ENCODE results near the gene GRB2. TPM values are rescaled to one million over a fixed set of nuclear protein-coding genes. Genes with fewer than 3 reads are reported as not detected.
"Not testable (repeated sequence)": the region's sequence is repeated elsewhere in the genome, so short reads cannot be mapped to it uniquely, and the experiment has no call there.

The GRB2 gene
- total RNA-seq, 2 experiments from 2014 or later, result 244 to 308 TPM

GRCh38 chr17:75450270-75450669, 44.8 kb upstream of the GRB2 start:
- H2AFZ ChIP-seq (ENCODE audit: low read length), result no peak overlapping the region
- H3K9me3 ChIP-seq (ENCODE audit: low read length), result no peaks in the 10 kb centered on the region
- H3K4me2 ChIP-seq (ENCODE audit: low read length), result no peak overlapping the region
- ChIA-PET CTCF (ENCODE audit: unreplicated experiment) (no interaction called here), POLR2A (no interaction called here)
- no peak for DNase-seq (ENCODE audit: low spot score)
- no TSS peak for BruUV-seq (replicated peaks)
- intact Hi-C loops (cut with micrococcal nuclease; ENCODE audit: unreplicated experiment), result no loop called here
- no peaks in the 10 kb centered on the region for H3K36me3 ChIP-seq (ENCODE audit: insufficient read depth, low read length)
- no peaks in the 10 kb centered on the region for H4K20me1 ChIP-seq (ENCODE audit: insufficient read depth, low read length)
- H3K4me1 ChIP-seq (ENCODE audit: insufficient read depth, low read length, poor library complexity, severe bottlenecking), result peaks cover 17% of the 10 kb centered on the region
- no peak for TF ChIP-seq EZH2phosphoT487 (IDR thresholded peaks at IDR 0.05; ENCODE audit: borderline replicate concordance, low read depth, low read length)
- TF ChIP-seq CTCF (conservative IDR thresholded peaks at IDR 0.05; ENCODE audit: low read length), result no peak
- no peaks in the 10 kb centered on the region for H3K79me2 ChIP-seq (ENCODE audit: insufficient read depth, low read depth, low read length)
- no peaks in the 10 kb centered on the region for H3K9me2 ChIP-seq (ENCODE audit: insufficient read depth, low read length)
- H3K27ac ChIP-seq (ENCODE audit: low read depth, low read length, poor library complexity, severe bottlenecking), result no peak overlapping the region
- H3K4me3 ChIP-seq (ENCODE audit: low read depth, low read length, poor library complexity, severe bottlenecking), result no peak overlapping the region

GRCh38 chr17:75447951-75448856, 42.7 kb upstream of the GRB2 start:
- Histone ChIP-seq H3K4me3 (ENCODE audit: low read depth, low read length, poor library complexity, severe bottlenecking) (no peak overlapping the region), H3K79me2 (ENCODE audit: insufficient read depth, low read depth, low read length) (no peaks in the 10 kb centered on the region), H3K27ac (ENCODE audit: low read depth, low read length, poor library complexity, severe bottlenecking) (no peak overlapping the region), H2AFZ (ENCODE audit: low read length) (no peak overlapping the region), H3K4me2 (ENCODE audit: low read length) (no peak overlapping the region), H3K9me2 (ENCODE audit: insufficient read depth, low read length) (no peaks in the 10 kb centered on the region), H3K4me1 (ENCODE audit: insufficient read depth, low read length, poor library complexity, severe bottlenecking) (no peaks in the 10 kb centered on the region), H3K36me3 (ENCODE audit: insufficient read depth, low read length) (no peaks in the 10 kb centered on the region), H3K9me3 (ENCODE audit: low read length) (no peaks in the 10 kb centered on the region), H4K20me1 (ENCODE audit: insufficient read depth, low read length) (no peaks in the 10 kb centered on the region)
- ChIA-PET POLR2A (interaction anchor here (1.2 to 3.1 kb wide), 2 partner anchors 8 to 17 kb away, joined by 4 to 11 read pairs; partner anchors contain the start of gene TMEM94), CTCF (ENCODE audit: unreplicated experiment) (no interaction called here)
- intact Hi-C loops (cut with micrococcal nuclease; ENCODE audit: unreplicated experiment), result no loop called here
- BruUV-seq (replicated peaks), result no TSS peak
- TF ChIP-seq EZH2phosphoT487 (IDR thresholded peaks at IDR 0.05; ENCODE audit: borderline replicate concordance, low read depth, low read length) (no peak), CTCF (conservative IDR thresholded peaks at IDR 0.05; ENCODE audit: low read length) (no peak)
- DNase-seq (ENCODE audit: low spot score), result no peak

- H4K20me1 ChIP-seq (ENCODE audit: insufficient read depth, low read length); intact Hi-C loops (cut with micrococcal nuclease; ENCODE audit: unreplicated experiment); H3K79me2 ChIP-seq (ENCODE audit: insufficient read depth, low read depth, low read length); BruUV-seq (replicated peaks); H3K9me3 ChIP-seq (ENCODE audit: low read length); H3K27ac ChIP-seq (ENCODE audit: low read depth, low read length, poor library complexity, severe bottlenecking); H3K4me3 ChIP-seq (ENCODE audit: low read depth, low read length, poor library complexity, severe bottlenecking); H3K4me2 ChIP-seq (ENCODE audit: low read length); H3K9me2 ChIP-seq (ENCODE audit: insufficient read depth, low read length); H3K36me3 ChIP-seq (ENCODE audit: insufficient read depth, low read length); CTCF ChIA-PET (ENCODE audit: unreplicated experiment); H2AFZ ChIP-seq (ENCODE audit: low read length); DNase-seq (ENCODE audit: low spot score); H3K4me1 ChIP-seq (ENCODE audit: insufficient read depth, low read length, poor library complexity, severe bottlenecking): not testable (repeated sequence)
- POLR2A ChIA-PET, result interaction anchor here (0.6 to 3.1 kb wide), 5 partner anchors 11 to 514 kb away, joined by 3 to 11 read pairs (median 3); partner anchors contain the start of gene TMEM94
Measured at GRCh38 chr17:75445896-75446295, 40.4 kb upstream of the GRB2 start.

Data from OCI-LY7 (cell line).